ENCODE data around the gene APH1B.

APH1B gene

DNA sequence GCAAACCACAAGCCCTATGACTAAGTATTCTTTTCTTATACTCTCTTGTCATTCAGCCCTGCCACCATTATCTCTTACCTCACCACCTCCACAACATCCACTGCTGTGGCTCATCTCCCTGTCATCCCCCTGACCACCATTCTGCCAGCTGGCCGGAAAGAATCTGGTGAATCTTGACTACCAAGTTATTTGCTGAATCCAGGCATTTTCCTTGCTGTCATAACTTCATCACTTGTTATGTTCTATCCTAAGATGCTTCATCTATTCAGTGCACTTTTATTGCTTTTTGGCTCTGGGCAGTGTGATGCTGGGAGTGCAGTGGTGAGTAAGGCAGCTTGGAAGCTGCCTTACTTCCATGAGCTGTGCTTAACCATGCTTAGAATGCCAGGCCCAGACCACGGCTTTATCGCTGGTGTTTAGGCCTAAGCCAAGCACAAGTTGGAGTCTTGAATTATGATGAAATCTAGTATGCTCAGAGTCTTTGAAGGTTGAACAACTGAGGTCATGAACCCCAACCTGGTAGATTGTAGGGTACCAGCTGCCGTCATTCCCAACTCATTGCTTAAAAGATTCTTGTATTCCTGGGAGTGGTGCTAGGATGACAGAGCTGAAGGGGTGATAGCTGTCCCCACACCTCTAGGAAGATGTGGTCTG, 27.0 kb upstream of the APH1B start:
- no peak overlapping the region for H3K9ac ChIP-seq
- H3K79me2 ChIP-seq = no peaks in the 10 kb centered on the region
- no peaks in the 10 kb centered on the region for H3K36me3 ChIP-seq (ENCODE audit: control insufficient read depth, insufficient read depth, low read length)
- TF ChIP-seq CTCF (IDR thresholded peaks at IDR 0.05) = no peak
- no peak overlapping the region for H3K27ac ChIP-seq
- H3K4me2 ChIP-seq (ENCODE audit: low read length) = no peak overlapping the region
- no peak overlapping the region for H3K4me3 ChIP-seq (ENCODE audit: low read depth, low read length)
- no peaks in the 10 kb centered on the region for H3K27me3 ChIP-seq (ENCODE audit: control insufficient read depth, insufficient read depth, low read length)
- no peak overlapping the region for H2AFZ ChIP-seq
- H3K4me1 ChIP-seq = no peaks in the 10 kb centered on the region
- no peaks in the 10 kb centered on the region for H3K9me3 ChIP-seq (ENCODE audit: control insufficient read depth, low read length)

- H3K27me3 ChIP-seq (ENCODE audit: control insufficient read depth, insufficient read depth, low read length) = no peaks in the 10 kb centered on the region
- H3K79me2 ChIP-seq = no peaks in the 10 kb centered on the region
- no peaks in the 10 kb centered on the region for H3K9me3 ChIP-seq (ENCODE audit: control insufficient read depth, low read length)
- H2AFZ ChIP-seq = no peak overlapping the region
- H3K9ac ChIP-seq = no peak overlapping the region
- H3K4me2 ChIP-seq (ENCODE audit: low read length) = no peak overlapping the region
- H3K4me1 ChIP-seq = no peaks in the 10 kb centered on the region
- no peak overlapping the region for H3K27ac ChIP-seq
- no peaks in the 10 kb centered on the region for H3K36me3 ChIP-seq (ENCODE audit: control insufficient read depth, insufficient read depth, low read length)
- TF ChIP-seq CTCF (IDR thresholded peaks at IDR 0.05) = no peak
- H3K4me3 ChIP-seq (ENCODE audit: low read depth, low read length) = no peak overlapping the region
Observed at GRCh38 chr15:63251701-63252100, 25.7 kb upstream of the APH1B start.

DNA sequence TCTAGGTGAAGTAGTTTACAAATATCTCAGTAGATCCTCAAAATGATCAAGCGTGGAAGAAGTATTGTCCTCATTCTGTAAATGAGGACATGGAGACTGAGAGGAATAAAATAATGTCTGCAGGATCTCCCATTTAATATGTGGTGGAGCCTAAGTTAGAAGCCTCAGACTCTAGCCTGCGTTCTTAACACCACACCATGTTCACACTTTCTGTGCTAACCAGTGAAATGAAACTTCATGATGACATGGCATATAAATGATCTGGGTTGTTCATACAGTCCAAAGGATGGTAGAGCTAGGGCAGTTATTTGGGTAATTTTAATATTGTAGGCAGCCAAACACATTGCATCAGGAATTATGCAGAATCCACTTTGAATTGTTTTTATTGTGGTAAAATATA, 25.1 kb upstream of the APH1B start:
- H3K27me3 ChIP-seq (ENCODE audit: control insufficient read depth, insufficient read depth, low read length) = no peaks in the 10 kb centered on the region
- no peak overlapping the region for H3K9ac ChIP-seq
- H3K79me2 ChIP-seq = no peaks in the 10 kb centered on the region
- no peak overlapping the region for H3K4me2 ChIP-seq (ENCODE audit: low read length)
- H3K4me1 ChIP-seq = no peaks in the 10 kb centered on the region
- no peaks in the 10 kb centered on the region for H3K36me3 ChIP-seq (ENCODE audit: control insufficient read depth, insufficient read depth, low read length)
- no peak overlapping the region for H2AFZ ChIP-seq
- TF ChIP-seq CTCF (IDR thresholded peaks at IDR 0.05) = no peak
- H3K27ac ChIP-seq = no peak overlapping the region
- no peaks in the 10 kb centered on the region for H3K9me3 ChIP-seq (ENCODE audit: control insufficient read depth, low read length)
- H3K4me3 ChIP-seq (ENCODE audit: low read depth, low read length) = no peak overlapping the region

DNA sequence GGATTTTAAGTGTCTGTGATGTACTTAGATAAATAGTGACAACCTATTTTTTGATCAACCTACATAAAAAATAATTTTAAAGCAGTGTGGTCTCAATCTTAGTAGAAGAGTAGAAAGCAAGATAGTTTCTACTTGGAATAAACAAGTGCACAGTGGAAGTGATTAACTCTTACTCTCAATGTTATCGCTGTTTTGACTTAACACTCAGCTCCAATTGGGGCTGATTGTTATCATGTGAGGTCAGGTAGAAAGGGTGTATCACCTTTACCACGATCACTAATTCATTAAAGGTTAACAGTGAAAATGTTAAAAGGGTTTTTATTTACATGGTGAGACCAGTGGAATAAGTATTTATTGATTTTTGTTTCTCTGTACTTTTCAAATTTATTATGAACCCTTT, 22.4 kb upstream of the APH1B start:
- H3K27me3 ChIP-seq (ENCODE audit: control insufficient read depth, insufficient read depth, low read length) = no peaks in the 10 kb centered on the region
- no peaks in the 10 kb centered on the region for H3K79me2 ChIP-seq
- TF ChIP-seq CTCF (IDR thresholded peaks at IDR 0.05) = no peak
- no peak overlapping the region for H3K9ac ChIP-seq
- no peak overlapping the region for H2AFZ ChIP-seq
- H3K36me3 ChIP-seq (ENCODE audit: control insufficient read depth, insufficient read depth, low read length) = no peaks in the 10 kb centered on the region
- H3K27ac ChIP-seq = no peak overlapping the region
- H3K4me2 ChIP-seq (ENCODE audit: low read length) = no peak overlapping the region
- H3K4me3 ChIP-seq (ENCODE audit: low read depth, low read length) = no peak overlapping the region
- no peaks in the 10 kb centered on the region for H3K9me3 ChIP-seq (ENCODE audit: control insufficient read depth, low read length)
- H3K4me1 ChIP-seq = no peaks in the 10 kb centered on the region

GRCh38 chr15:63255489-63255990, 21.9 kb upstream of the APH1B start:
- TF ChIP-seq CTCF (IDR thresholded peaks at IDR 0.05) = no peak
- H3K4me3 ChIP-seq (ENCODE audit: low read depth, low read length) = no peak overlapping the region
- no peak overlapping the region for H3K27ac ChIP-seq

More at GRCh38 chr15:63255489-63255990, 21.9 kb upstream of the APH1B start:
- no peak overlapping the region for H3K4me2 ChIP-seq (ENCODE audit: low read length)
- no peaks in the 10 kb centered on the region for H3K27me3 ChIP-seq (ENCODE audit: control insufficient read depth, insufficient read depth, low read length)
- H3K9me3 ChIP-seq (ENCODE audit: control insufficient read depth, low read length) = no peaks in the 10 kb centered on the region
- H3K79me2 ChIP-seq = no peaks in the 10 kb centered on the region
- no peak overlapping the region for H2AFZ ChIP-seq
- H3K9ac ChIP-seq = no peak overlapping the region
- no peaks in the 10 kb centered on the region for H3K36me3 ChIP-seq (ENCODE audit: control insufficient read depth, insufficient read depth, low read length)
- H3K4me1 ChIP-seq = no peaks in the 10 kb centered on the region

Measured in parathyroid adenoma (tissue), 2 donors.